NB4 (cell line): Measurements from ENCODE around the gene RAD51B.

ENCODE experiments used
- MYC ChIP-seq: IDR thresholded peaks from 2 replicates; pipeline ENCODE4 v1.6.1; 2011; ENCODE audit warnings: low read depth, low read length
- POLR2A ChIP-seq: IDR thresholded peaks from 2 replicates; pipeline ENCODE4 v1.6.1; 2011; ENCODE audit warnings: mild to moderate bottlenecking; ENCODE audit not compliant: insufficient read length; ENCODE audit errors: extremely low read depth
- TF ChIP-seq, protein P1 (sequence below): IDR thresholded peaks from one replicate; pipeline ENCODE4 v1.5.1; 2012; ENCODE audit warnings: low read depth, low read length
- TF ChIP-seq, protein P2 (sequence below): IDR thresholded peaks from 2 replicates; pipeline ENCODE4 v1.6.1; 2011; ENCODE audit warnings: low read depth, low read length

DNA sequence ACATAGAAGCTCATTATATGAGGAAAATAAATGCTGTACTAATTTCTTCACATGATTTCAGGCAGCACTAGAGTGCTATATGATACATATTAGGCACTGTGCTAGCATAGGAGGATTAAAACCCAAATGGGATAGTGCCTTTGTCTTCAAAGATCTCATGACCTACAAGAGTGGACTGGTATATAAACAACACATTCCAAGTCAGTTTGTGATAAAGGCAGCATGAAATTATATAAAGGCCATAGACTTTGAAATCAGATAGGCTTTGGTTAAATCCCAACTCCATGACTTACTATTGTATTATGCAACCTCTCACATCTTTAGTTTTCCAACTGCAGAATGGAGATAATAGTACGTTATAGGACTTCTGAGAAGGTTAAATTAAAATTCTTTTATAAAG lies 179.7 kb downstream of the RAD51B start:
- TF ChIP-seq POLR2A (no peak), MYC (no peak)
- TF ChIP-seq, protein P1, sequence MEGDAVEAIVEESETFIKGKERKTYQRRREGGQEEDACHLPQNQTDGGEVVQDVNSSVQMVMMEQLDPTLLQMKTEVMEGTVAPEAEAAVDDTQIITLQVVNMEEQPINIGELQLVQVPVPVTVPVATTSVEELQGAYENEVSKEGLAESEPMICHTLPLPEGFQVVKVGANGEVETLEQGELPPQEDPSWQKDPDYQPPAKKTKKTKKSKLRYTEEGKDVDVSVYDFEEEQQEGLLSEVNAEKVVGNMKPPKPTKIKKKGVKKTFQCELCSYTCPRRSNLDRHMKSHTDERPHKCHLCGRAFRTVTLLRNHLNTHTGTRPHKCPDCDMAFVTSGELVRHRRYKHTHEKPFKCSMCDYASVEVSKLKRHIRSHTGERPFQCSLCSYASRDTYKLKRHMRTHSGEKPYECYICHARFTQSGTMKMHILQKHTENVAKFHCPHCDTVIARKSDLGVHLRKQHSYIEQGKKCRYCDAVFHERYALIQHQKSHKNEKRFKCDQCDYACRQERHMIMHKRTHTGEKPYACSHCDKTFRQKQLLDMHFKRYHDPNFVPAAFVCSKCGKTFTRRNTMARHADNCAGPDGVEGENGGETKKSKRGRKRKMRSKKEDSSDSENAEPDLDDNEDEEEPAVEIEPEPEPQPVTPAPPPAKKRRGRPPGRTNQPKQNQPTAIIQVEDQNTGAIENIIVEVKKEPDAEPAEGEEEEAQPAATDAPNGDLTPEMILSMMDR, result no peak
- TF ChIP-seq, protein P2, sequence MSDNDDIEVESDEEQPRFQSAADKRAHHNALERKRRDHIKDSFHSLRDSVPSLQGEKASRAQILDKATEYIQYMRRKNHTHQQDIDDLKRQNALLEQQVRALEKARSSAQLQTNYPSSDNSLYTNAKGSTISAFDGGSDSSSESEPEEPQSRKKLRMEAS, result no peak
